Lung (tissue), 12 donors: Measurements from ENCODE around the gene ANKRD66. TPM values are rescaled to one million over a fixed set of nuclear protein-coding genes. Genes with fewer than 3 reads are reported as not detected.

Source experiments
- ATAC-seq: fragments of 200-7000 bp; cut with Tn5 transposase; one replicate; pipeline ENCODE4 v1.9.1; 2020; ENCODE audit warnings: moderate number of reproducible peaks; ENCODE audit not compliant: insufficient read depth, low FRiP score
- DNase-seq, 3 donors: peaks; one replicate each; pipeline ENCODE4 v3.0.0-alpha.2; 2013 to 2017
- H3K27ac ChIP-seq, 2 donors: one replicate each; pipeline ENCODE4 v1.5.1; 2013; ENCODE audit warnings: mild to moderate bottlenecking in 2 of 2, moderate library complexity in 2 of 2, control low read depth in 1 of 2, inconsistent platforms in 1 of 2, low read depth in 1 of 2, low read length in 1 of 2
- H3K27me3 ChIP-seq, 3 donors: one replicate each; pipeline ENCODE4 v1.5.1; 2013; ENCODE audit warnings: low read length in 2 of 3; ENCODE audit not compliant: control insufficient read depth in 3 of 3, insufficient read depth in 3 of 3
- H3K36me3 ChIP-seq, 4 donors: one replicate each; pipeline ENCODE4 v1.5.1; 2013; ENCODE audit warnings: low read length in 4 of 4, mild to moderate bottlenecking in 1 of 4, moderate library complexity in 1 of 4; ENCODE audit not compliant: control insufficient read depth in 4 of 4, insufficient read depth in 4 of 4
- H3K4me1 ChIP-seq, 5 donors: one replicate each; pipeline ENCODE4 v1.5.1; 2013; ENCODE audit warnings: low read length in 5 of 5, mild to moderate bottlenecking in 2 of 5, moderate library complexity in 1 of 5; ENCODE audit not compliant: control insufficient read depth in 5 of 5, insufficient read depth in 5 of 5
- H3K4me3 ChIP-seq: one replicate; pipeline ENCODE4 v1.5.1; 2013; ENCODE audit warnings: mild to moderate bottlenecking, control low read depth, moderate library complexity
- H3K9ac ChIP-seq, 2 donors: one replicate each; pipeline ENCODE4 v1.5.1; 2013; ENCODE audit warnings: low read length in 2 of 2, control low read depth in 1 of 2; ENCODE audit not compliant: insufficient read depth in 1 of 2
- H3K9me3 ChIP-seq, 4 donors: one replicate each; pipeline ENCODE4 v1.5.1; 2013; ENCODE audit warnings: low read length in 3 of 4, mild to moderate bottlenecking in 1 of 4, moderate library complexity in 1 of 4; ENCODE audit not compliant: control insufficient read depth in 4 of 4, insufficient read depth in 3 of 4
- WGBS, 2 donors: extraction: QIAGEN DNeasy Blood & Tissue Kit; methylation state at CpG; one replicate each; pipeline ENCODE4 v1.1.7; 2013; 5-methylcytosine and 5-hydroxymethylcytosine counted together
- polyA plus RNA-seq, 2 donors: library from polyadenylated mRNA; stranded (reverse); fragments of 200-250 nt; gene quantifications; one replicate each; pipeline ENCODE4 v1.2.1, GENCODE V29; 2013
- total RNA-seq, 2 donors: library from RNA; depleted of rRNA in 1 of 2; stranded (reverse); fragments of >200 nt in 1 of 2; gene quantifications; one replicate each; pipeline ENCODE4 v1.2.1, GENCODE V29; 2014 to 2021
- TF ChIP-seq, protein P1 (sequence below): IDR thresholded peaks from 2 replicates; pipeline ENCODE4 v1.5.1; 2012; ENCODE audit warnings: mild to moderate bottlenecking; ENCODE audit errors: control extremely low read depth, extremely low read depth
- donor health status: control.
- donor health status: control.
- donor health status: Bipolar disorder and iron deficiency.
- donor health status: healthy.
- donor health status: DM: yes; HTN: yes; CAD: no.

Gene ANKRD66
- total and polyA plus RNA-seq, 4 donors, result 5.1 to 12.4 (median 8.4) TPM

DNA sequence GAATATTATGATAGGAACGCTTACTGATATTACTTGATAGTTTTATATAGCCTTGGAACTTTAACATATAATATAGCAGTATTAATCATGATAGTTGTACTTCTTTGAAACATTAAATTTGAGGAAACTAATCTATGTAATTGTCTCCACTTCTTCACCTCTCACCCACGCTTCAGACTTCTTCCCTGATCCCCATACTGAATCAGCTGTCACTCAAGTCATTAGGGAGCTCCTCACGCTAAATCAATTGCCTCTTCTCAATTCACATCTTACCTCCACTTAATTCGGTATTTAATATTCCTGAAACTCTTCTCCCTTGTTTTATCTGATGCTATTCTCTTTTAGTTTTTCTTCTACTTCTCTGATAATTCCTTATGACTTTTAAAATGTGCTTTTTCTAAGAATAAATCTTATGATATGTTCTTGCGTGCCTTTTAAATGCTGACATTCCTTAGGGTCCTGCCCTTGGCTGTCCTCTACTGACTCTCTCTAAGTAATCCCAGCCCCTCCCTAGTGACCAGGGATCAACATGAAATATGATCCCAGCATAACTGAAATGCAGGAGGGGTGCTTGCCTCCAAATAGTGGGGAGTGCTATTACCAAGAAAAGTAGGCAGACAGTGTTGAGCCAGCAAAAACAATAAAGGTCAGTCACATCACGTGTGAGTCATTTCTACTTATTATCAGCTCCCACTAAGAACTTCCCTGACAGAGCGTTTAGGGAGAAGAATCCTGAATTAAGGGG lies 9.9 kb downstream of the ANKRD66 start:
- TF ChIP-seq, protein P1, sequence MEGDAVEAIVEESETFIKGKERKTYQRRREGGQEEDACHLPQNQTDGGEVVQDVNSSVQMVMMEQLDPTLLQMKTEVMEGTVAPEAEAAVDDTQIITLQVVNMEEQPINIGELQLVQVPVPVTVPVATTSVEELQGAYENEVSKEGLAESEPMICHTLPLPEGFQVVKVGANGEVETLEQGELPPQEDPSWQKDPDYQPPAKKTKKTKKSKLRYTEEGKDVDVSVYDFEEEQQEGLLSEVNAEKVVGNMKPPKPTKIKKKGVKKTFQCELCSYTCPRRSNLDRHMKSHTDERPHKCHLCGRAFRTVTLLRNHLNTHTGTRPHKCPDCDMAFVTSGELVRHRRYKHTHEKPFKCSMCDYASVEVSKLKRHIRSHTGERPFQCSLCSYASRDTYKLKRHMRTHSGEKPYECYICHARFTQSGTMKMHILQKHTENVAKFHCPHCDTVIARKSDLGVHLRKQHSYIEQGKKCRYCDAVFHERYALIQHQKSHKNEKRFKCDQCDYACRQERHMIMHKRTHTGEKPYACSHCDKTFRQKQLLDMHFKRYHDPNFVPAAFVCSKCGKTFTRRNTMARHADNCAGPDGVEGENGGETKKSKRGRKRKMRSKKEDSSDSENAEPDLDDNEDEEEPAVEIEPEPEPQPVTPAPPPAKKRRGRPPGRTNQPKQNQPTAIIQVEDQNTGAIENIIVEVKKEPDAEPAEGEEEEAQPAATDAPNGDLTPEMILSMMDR, result no peak
- no peak for DNase-seq
- H3K36me3 ChIP-seq, result no peaks in the 10 kb centered on the region
- no peak overlapping the region for H3K27ac ChIP-seq
- 74 to 82% methylated on average over 7 of the region's 7 CpGs for WGBS, 2 donors
- no peak overlapping the region for H3K9ac ChIP-seq
- ATAC-seq, result no peak
- no peaks in the 10 kb centered on the region for H3K9me3 ChIP-seq
- no peak overlapping the region for H3K4me3 ChIP-seq
- no peaks in the 10 kb centered on the region for H3K27me3 ChIP-seq
- peaks cover 0 to 2% (median 0%) of the 10 kb centered on the region in 5 donors for H3K4me1 ChIP-seq

DNA sequence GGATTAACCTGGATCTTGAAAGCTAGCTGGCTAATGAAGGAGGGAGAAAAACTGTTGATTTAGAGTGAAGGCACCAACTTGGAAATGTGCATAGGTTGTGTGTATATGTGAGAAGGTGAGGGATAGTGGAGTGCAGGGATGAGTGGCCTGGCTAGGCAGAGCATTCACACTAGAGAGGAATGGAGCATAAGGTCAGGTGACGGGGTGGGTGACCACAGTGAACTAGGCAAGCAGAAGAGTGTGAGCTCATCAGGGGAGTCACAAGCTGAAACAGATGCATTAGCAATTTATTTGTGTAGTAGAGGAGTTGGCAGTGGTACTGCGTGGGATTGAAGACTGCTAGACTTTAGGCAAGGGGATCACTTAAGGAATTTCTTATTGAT lies 10.5 kb downstream of the ANKRD66 start:
- no peak for ATAC-seq
- DNase-seq, result no peak
- H3K9ac ChIP-seq, result no peak overlapping the region
- no peaks in the 10 kb centered on the region for H3K36me3 ChIP-seq
- no peak overlapping the region for H3K27ac ChIP-seq
- 83 to 85% methylated on average over 2 of the region's 2 CpGs for WGBS, 2 donors
- no peaks in the 10 kb centered on the region for H3K27me3 ChIP-seq
- H3K4me3 ChIP-seq, result no peak overlapping the region
- peaks cover 0 to 2% (median 0%) of the 10 kb centered on the region in 5 donors for H3K4me1 ChIP-seq
- no peaks in the 10 kb centered on the region for H3K9me3 ChIP-seq
- TF ChIP-seq, protein P1, result no peak

DNA sequence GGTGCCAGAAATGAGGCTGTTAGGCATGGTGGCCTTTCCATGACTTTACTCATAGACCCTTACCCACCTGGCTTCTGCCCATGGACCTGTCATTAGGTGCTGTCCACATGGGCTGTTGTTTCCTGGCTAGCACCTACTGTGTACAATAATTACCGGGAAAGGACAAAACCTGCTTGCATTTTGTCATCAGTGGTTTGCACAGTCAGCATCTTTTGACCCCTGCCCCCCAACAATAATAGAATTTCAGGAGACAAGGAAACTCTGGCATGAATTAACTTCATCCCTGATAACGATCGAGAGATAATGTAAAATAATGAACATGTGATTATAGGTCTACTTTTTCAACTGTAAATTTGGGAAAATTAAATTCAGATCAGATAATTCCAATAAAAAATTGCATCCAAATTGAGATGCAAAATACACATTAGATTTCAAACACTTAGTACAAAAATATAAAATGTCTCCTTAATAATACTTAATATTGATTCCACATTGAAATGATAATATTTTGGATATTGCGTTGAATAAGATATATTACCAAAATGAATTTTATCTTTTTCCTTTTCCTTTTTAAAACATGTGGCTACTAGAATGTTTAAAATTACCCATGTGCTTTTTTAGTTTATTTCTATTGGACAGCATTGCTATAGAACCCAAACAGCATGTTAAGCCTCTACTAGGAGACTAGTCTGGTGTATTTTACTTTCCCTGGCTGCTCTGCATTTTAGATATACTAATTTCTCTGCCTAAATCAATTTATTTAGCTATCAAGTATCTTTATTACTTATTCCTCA lies 12.4 kb downstream of the ANKRD66 start:
- peaks cover 0 to 2% (median 0%) of the 10 kb centered on the region in 5 donors for H3K4me1 ChIP-seq
- TF ChIP-seq, protein P1, result no peak
- H3K27ac ChIP-seq, result no peak overlapping the region
- DNase-seq, result no peak
- WGBS, 2 donors, result 94 to 96% methylated on average over 4 of the region's 4 CpGs
- no peak for ATAC-seq
- H3K4me3 ChIP-seq, result no peak overlapping the region
- no peaks in the 10 kb centered on the region for H3K36me3 ChIP-seq
- H3K9ac ChIP-seq, result no peak overlapping the region
- no peaks in the 10 kb centered on the region for H3K27me3 ChIP-seq
- H3K9me3 ChIP-seq, result no peaks in the 10 kb centered on the region
